Mucosa of descending colon (tissue), 3 donors: ENCODE results near the gene PORCN. TPM values are rescaled to one million over a fixed set of nuclear protein-coding genes. Genes with fewer than 3 reads are reported as not detected.

Experiments used
- ATAC-seq: fragments of 200-7000 bp; cut with Tn5 transposase; one replicate; pipeline ENCODE4 v1.9.1; 2020; ENCODE audit warnings: mild to moderate bottlenecking, moderate library complexity
- DNase-seq, 3 donors: peaks; one replicate each; pipeline ENCODE4 v3.0.0-alpha.2; 2020
- H3K36me3 ChIP-seq: fragments of 200-600 bp; one replicate; pipeline ENCODE4 v1.8.0; 2021; ENCODE audit warnings: low read depth, mild to moderate bottlenecking
- H3K4me1 ChIP-seq: fragments of 200-600 bp; one replicate; pipeline ENCODE4 v1.8.0; 2021; ENCODE audit warnings: low read depth, mild to moderate bottlenecking
- H3K4me3 ChIP-seq: fragments of 200-600 bp; one replicate; pipeline ENCODE4 v1.8.0; 2021; ENCODE audit warnings: mild to moderate bottlenecking
- H3K9me3 ChIP-seq: fragments of 200-600 bp; one replicate; pipeline ENCODE4 v1.8.0; 2021; ENCODE audit warnings: mild to moderate bottlenecking
- CTCF ChIP-seq: fragments of 200-600 bp; IDR thresholded peaks from one replicate; pipeline ENCODE4 v1.8.0; 2022; ENCODE audit warnings: antibody characterized with exemption, mild to moderate bottlenecking
- intact Hi-C, 2 donors: fragments of 100-400 bp; cut with DNase I in 1 of 2; cut with micrococcal nuclease in 1 of 2; formaldehyde crosslinking; loops; one replicate each; pipeline versions ENCODE4 v1.11.0 to v1.11.1; 2022; cut with DNase I, micrococcal nuclease
- total RNA-seq, 3 donors: library from RNA; stranded (reverse); fragmentation: NEBNext Ultra II Directional in 2 of 3; extraction: Animal tissue kit (Norgen Biotek cat#: 25700) in 2 of 3; gene quantifications; one replicate each; pipeline versions ENCODE4 v1.2.1 to v1.2.4, GENCODE V29; 2021 to 2023
- donor health status: DM: no; HTN: no; CAD: no; lungs with moderate emphysema.
- donor health status: DM: no; HTN: no; CAD: no.
- donor health status: DM: no; HTN: yes; CAD: no.

PORCN gene
- total RNA-seq, 3 donors from 2014 or later, result 3.9 to 9.2 (median 6.3) TPM

GRCh38 chrX:48482526-48482925 is 26.3 kb upstream of the PORCN start:
- no peaks in the 10 kb centered on the region for H3K9me3 ChIP-seq
- intact Hi-C loops, result no loop called here
- no peak overlapping the region for H3K4me3 ChIP-seq

GRCh38 chrX:48487362-48487798 is 21.4 kb upstream of the PORCN start:
- DNase-seq, result no peak
- Histone ChIP-seq H3K36me3 (no peaks in the 10 kb centered on the region), H3K4me3 (no peak overlapping the region), H3K4me1 (no peaks in the 10 kb centered on the region), H3K9me3 (no peaks in the 10 kb centered on the region)
- ATAC-seq, result peak; percentile 17
- TF ChIP-seq CTCF, result no peak
- intact Hi-C loops, result no loop called here

More at GRCh38 chrX:48482526-48482925, 26.3 kb upstream of the PORCN start:
- no peak for TF ChIP-seq CTCF
- Histone ChIP-seq H3K36me3 (no peaks in the 10 kb centered on the region), H3K4me1 (no peaks in the 10 kb centered on the region)
- DNase-seq (no peak), ATAC-seq (no peak)

GRCh38 chrX:48488034-48488433 is 20.8 kb upstream of the PORCN start:
- Histone ChIP-seq H3K36me3 (no peaks in the 10 kb centered on the region), H3K9me3 (no peaks in the 10 kb centered on the region), H3K4me3 (no peak overlapping the region), H3K4me1 (no peaks in the 10 kb centered on the region)
- TF ChIP-seq CTCF, result no peak
- ATAC-seq (no peak), DNase-seq (peak in 1 of 3 donors; percentile 11)
- intact Hi-C loops, result no loop called here

- TF ChIP-seq CTCF, result no peak
- no peak for DNase-seq
- Histone ChIP-seq H3K4me3 (no peak overlapping the region), H3K36me3 (no peaks in the 10 kb centered on the region), H3K9me3 (no peaks in the 10 kb centered on the region), H3K4me1 (no peaks in the 10 kb centered on the region)
- intact Hi-C loops, result no loop called here
- ATAC-seq, result no peak
These were observed 19.5 kb upstream of the PORCN start for GRCh38 chrX:48489296-48489695.

GRCh38 chrX:48489892-48490291 is 18.9 kb upstream of the PORCN start:
- H3K36me3 ChIP-seq, result no peaks in the 10 kb centered on the region
- no peak overlapping the region for H3K4me3 ChIP-seq
- H3K9me3 ChIP-seq, result no peaks in the 10 kb centered on the region
- DNase-seq, result no peak
- no peak for ATAC-seq
- TF ChIP-seq CTCF, result no peak
- intact Hi-C loops, result no loop called here
- no peaks in the 10 kb centered on the region for H3K4me1 ChIP-seq

GRCh38 chrX:48490661-48491060 is 18.1 kb upstream of the PORCN start:
- Histone ChIP-seq H3K4me1 (no peaks in the 10 kb centered on the region), H3K36me3 (no peaks in the 10 kb centered on the region), H3K4me3 (no peak overlapping the region), H3K9me3 (no peaks in the 10 kb centered on the region)
- DNase-seq (no peak), ATAC-seq (no peak)
- intact Hi-C loops, result no loop called here
- no peak for TF ChIP-seq CTCF
